Activated CD4-positive, alpha-beta T cell treated with anti-CD3 and anti-CD28 coated beads for 48 hours (primary cell): ENCODE measurements around the gene ZNF860.
"Not testable (repeated sequence)": the region's sequence is repeated elsewhere in the genome, so short reads cannot be mapped to it uniquely, and the experiment has no call there.

Experiments
- DNase-seq: peaks from one replicate; pipeline ENCODE4 v3.0.0-alpha.2; 2020

Gene ZNF860

GRCh38 chr3:31962801-31963205, 18.7 kb upstream of the ZNF860 start:
- DNase-seq = no peak

- DNase-seq = no peak
These were observed 14.5 kb upstream of the ZNF860 start for GRCh38 chr3:31966978-31967591.

DNA sequence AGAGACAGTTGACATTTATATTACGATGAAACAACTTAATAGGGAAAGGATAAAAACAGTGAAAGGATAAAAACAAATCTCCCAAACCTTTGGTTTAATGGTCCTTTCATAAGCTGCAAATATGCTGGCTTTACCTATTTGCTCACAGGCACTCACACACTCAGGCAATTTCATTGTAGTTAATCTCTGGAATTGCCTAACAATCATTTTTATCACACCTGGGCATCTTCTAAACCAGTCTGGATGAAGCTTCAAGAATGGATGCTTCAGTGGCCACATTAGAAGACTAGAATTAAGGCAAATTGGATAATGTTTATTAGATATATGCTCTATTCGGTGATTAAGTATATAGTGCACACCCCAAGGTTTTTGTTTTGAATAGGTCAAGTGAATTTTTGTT, 14.0 kb upstream of the ZNF860 start:
- no peak for DNase-seq

GRCh38 chr3:31968369-31968926, 13.1 kb upstream of the ZNF860 start:
- DNase-seq = no peak

GRCh38 chr3:31968927-31969418, 12.6 kb upstream of the ZNF860 start:
- DNase-seq = no peak

DNA sequence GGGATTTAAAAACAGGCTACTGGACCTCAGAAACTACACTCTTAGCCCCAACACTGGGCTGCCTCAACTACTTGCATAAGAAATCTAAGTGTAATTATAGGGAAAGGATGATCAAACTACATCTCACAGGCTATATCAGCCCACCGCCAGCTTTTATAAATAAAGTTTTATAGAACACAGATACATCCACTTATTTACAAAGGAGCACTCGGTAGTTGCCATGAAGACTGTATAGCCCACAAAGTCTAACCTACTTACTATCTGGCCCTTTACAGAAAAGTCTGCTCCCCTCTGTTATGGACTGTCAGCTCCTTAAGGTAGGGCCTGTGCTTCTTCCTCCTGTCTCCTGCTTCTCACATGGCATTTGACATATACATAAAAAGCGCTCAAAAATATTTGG, 9.9 kb upstream of the ZNF860 start:
- DNase-seq = no peak

- no peak for DNase-seq
These were observed 8.5 kb upstream of the ZNF860 start for GRCh38 chr3:31973081-31973480.

DNA sequence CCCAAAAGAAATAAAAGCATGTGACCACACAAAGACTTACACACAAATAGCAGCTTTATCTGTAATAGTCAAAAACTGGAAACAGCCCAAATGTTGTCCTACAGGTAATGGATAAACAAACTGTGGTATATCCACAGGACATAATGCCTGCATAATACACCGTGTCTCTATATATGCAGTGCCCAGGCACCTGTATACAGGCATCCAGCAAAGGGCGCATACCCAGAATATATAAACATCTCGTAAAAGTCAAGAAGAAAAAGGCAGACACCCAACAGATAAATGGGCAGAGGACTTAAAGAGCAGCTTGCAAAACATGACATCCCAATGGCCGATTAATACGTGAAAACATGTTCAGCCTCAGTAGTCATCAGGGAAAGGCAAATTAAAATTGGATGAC, 7.7 kb upstream of the ZNF860 start:
- DNase-seq = no peak

GRCh38 chr3:31974471-31974870, 7.1 kb upstream of the ZNF860 start:
- no peak for DNase-seq

DNA sequence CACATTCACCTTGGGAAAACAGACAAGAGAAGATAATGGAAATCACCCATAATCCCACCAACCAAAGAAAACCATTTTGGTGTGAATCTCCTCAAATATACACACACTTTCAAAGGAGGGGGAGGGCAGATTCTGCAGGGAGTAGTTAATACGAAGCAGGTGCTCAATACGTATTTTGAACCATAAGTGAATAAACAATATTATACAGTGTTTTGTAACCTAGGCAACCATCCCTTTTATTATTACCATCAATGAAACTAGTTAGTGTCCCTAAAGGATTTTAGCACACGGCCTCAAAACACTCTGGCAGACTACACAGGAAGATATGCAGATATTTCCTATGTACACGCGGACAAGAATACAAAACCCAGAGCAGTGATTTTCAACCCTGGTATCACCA, 6.6 kb upstream of the ZNF860 start:
- DNase-seq = no peak

DNA sequence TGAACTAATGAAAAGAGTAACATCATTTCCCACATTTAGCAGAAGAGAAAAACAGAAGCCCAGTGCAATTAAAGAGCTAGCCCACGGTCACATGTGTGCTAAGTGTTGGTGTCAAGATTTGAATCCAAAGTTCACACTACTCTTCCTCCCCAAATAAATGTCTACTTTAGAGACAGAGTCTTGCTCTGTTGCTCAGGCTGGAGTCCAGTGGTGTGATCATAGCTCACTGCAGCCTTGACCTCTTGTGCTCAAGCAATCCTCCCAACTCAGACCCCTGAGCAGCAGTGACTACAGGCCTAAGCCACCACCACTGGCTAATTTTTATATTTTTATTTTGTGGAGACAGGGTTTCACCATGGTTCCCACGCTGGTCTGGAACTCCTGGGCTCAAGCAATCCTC, 5.2 kb upstream of the ZNF860 start:
- no peak for DNase-seq

- no peak for DNase-seq
These were observed 3.8 kb upstream of the ZNF860 start for GRCh38 chr3:31977736-31978135.

DNA sequence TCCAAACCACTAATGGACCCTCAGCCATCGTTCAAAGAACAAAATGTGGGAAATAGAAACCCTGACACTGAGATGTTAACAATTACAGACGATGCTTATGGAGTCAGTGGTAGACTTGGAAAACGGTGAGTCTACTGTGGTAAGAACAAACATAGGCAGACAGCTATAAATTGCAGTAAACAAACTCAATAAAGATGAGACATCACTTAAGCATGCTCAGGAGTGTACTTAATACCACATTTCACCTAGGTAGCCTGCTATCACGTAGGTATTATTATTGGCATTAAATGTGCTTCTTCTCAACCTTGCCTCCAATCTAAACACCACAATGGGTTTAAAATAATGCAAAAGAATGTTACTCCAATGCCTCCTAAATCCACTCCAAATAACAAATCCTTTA, 3.0 kb upstream of the ZNF860 start:
- DNase-seq = no peak

GRCh38 chr3:31979001-31979697, 2.4 kb upstream of the ZNF860 start:
- peak; percentile 11 for DNase-seq

GRCh38 chr3:31980530-31981205, 882 bp upstream of the ZNF860 start:
- DNase-seq = peak; percentile 67

DNA sequence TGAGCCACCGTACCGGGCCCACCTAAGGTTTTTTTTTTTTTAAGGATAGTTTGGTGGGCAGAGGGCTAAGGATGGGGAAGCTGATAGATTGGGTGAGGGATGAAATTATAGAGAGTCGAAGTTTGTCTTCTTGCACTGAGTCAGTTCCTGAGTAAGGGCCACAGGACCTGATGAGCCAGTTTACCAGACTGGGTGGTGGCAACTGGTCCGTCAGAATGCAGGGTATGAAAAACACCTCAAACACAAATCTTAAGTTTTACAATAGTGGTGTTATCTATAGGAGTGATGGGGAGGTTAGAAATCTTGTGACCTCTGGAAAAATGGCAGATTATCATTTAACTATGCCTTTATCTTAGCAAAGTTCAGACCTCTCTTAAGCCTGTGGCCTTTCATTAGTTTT, 2.8 kb downstream of the ZNF860 start:
- no peak for DNase-seq

GRCh38 chr3:31985831-31986230, 4.3 kb downstream of the ZNF860 start:
- DNase-seq = no peak

DNA sequence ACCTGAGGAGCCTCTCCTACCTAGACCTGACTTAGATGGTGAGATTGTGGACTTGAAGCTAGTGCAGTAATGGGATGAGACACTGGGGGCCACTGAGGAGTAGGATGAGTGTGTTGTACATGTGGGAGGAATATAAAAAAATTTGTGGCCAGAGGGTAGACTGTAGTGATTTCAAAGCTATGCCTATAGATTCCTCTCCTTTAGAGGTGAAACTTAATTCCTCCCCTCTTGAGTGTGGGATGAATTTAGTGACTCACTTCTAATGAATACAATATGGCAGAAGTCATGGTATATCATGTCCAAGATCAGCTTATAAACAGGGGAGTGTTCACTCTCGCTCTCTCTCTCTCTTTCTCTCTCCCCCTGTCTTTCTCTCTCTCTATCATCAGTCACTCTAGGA, 6.7 kb downstream of the ZNF860 start:
- no peak for DNase-seq

GRCh38 chr3:31992995-31993394, 11.4 kb downstream of the ZNF860 start:
- not testable (repeated sequence) for DNase-seq

GRCh38 chr3:31993843-31994242, 12.3 kb downstream of the ZNF860 start:
- DNase-seq = no peak

GRCh38 chr3:31995026-31995425, 13.5 kb downstream of the ZNF860 start:
- DNase-seq = not testable (repeated sequence)

DNA sequence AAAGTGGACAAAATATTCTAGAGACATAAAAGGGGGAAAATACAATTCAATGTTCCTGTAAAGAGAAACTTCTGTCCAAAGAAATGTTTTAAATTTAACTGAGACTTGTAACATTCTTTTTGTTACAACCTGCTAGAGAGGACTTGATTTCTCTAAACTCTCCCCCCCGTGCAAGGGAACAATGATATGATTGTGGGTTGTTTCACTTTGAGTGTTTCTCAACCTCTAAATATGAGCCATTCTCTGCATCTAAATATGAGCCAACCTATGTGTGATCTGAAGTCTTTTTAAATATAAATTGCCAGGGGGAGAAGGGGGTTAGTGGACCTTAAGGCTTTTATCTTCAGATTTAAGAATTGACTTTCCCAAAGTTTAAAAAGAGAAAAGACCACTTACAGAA, 14.6 kb downstream of the ZNF860 start:
- no peak for DNase-seq

DNA sequence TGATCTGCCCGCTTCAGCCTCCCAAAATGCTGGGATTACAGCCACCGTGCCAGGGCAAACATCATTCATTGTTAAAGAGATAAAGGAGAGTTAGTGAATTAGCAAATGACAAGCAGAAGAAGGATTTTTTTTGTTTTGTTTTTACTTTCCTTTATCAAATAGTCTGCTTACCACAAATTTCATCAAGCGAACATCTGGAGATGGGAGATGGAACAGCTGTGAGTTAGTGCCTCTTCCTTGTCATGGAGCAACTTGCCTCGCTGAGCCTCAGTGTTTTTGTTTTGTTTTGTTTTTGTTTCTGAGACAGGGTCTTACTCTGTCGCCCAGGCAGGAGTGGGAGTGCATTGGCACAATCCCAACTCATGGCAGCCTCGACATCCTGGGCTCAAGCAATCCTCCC, 15.9 kb downstream of the ZNF860 start:
- DNase-seq = no peak

DNA sequence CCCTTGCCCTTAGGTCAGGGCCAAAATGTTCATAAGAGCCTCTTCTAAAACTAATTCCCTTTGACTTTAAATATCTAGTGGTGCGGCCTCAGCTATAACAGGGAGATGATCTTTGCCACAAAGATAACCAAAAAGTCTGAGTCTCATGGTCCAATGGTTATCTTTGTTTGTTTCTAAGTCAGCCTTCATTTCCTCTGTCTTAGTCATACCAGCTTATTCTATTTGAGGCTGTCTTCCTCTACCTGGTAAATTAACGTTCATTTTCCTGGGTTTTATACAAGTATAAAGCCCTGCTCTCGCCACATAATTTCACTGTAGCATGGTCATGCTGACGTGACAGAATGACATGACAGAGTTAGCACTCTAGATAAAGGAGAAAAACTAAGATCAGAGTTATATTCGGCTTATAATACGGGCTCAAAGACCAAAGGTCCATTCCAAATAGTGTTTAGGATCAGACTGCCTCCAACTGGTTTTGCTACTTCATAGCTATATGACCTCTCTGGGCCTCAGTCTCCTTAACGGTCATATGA, 18.4 kb downstream of the ZNF860 start:
- no peak for DNase-seq
